ENCODE data around the gene N4BP2.
A peak's percentile ranks its signal among the peaks of the same experiment; 100 is the strongest.
"Not testable (repeated sequence)": the region's sequence is repeated elsewhere in the genome, so short reads cannot be mapped to it uniquely, and the experiment has no call there.

Gene N4BP2

DNA sequence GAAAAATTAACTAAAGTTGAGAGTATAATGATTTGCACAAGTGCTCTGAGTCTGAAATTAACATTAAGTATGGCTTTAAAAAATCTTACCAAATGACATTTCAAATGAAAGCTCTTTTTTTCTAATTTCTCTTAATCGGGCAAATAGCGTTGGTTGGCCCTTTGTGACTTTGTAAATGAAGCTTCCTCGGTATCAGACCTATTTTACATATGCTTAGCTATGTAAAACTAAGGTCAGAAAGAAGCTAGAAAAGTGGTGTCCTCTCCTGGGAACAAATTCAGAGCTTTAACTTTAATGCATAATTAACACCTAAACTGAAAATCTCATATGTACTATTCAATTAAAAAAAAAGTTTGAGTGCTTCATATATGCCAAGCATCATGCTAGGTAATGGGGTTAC, 62.7 kb downstream of the N4BP2 start:
- Mint-ChIP-seq H3K36me3 (ENCODE audit: low read depth) (peaks cover 40% of the 10 kb centered on the region), H3K4me3 (no peak overlapping the region), H3K4me1 (ENCODE audit: low read depth) (peaks cover 22% of the 10 kb centered on the region), H3K9me3 (no peaks in the 10 kb centered on the region), H3K27me3 (ENCODE audit: low read depth) (no peaks in the 10 kb centered on the region), H3K27ac (no peak overlapping the region)

- Mint-ChIP-seq H3K4me1 (ENCODE audit: low read depth) (peaks cover 28% of the 10 kb centered on the region), H3K27me3 (ENCODE audit: low read depth) (no peaks in the 10 kb centered on the region), H3K9me3 (no peaks in the 10 kb centered on the region), H3K36me3 (ENCODE audit: low read depth) (peaks cover 33% of the 10 kb centered on the region), H3K27ac (no peak overlapping the region), H3K4me3 (no peak overlapping the region)
These were observed 64.9 kb downstream of the N4BP2 start for GRCh38 chr4:40121515-40121914.

DNA sequence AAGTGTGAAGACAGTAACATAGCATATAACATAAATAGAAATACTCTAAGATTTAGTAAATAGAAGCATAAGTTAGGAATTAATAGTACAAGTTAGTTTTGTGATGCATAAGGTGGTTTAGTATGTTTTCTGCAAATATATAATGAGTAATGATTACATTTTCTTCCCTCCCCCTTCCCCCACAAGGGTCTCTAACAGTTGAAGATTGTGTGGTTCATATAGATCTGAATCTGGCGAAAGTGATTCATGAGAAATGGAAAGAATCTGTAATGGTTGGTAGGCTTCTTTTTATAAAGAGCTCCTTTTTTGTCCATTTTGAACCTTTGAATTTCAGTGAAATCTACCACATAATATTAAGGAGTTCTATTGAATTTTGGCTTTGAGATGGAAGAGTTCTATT, 66.3 kb downstream of the N4BP2 start:
- H3K27ac Mint-ChIP-seq, result no peak overlapping the region
- no peaks in the 10 kb centered on the region for H3K9me3 Mint-ChIP-seq
- H3K36me3 Mint-ChIP-seq (ENCODE audit: low read depth), result peaks cover 27% of the 10 kb centered on the region
- no peaks in the 10 kb centered on the region for H3K27me3 Mint-ChIP-seq (ENCODE audit: low read depth)
- no peak overlapping the region for H3K4me3 Mint-ChIP-seq
- peaks cover 28% of the 10 kb centered on the region for H3K4me1 Mint-ChIP-seq (ENCODE audit: low read depth)

DNA sequence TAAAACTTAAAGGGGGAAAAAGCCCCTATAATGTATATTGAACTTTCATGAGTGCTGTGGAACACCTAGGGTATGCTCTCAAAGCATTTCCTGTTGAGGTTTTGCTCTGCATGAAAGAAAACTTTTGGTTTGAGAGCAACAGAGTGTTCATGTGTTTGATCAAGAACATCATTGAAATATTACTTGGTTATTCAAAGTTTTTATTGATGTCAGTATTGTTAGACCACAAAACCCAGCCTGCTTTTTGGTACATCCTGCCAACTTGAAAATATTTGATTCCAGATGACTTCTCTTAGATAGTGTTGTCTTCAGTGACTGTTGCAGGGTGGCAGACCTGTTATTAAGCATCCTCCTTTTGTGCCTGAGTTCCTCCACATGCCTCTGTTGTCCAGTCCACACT, 68.0 kb downstream of the N4BP2 start:
- peaks cover 26% of the 10 kb centered on the region for H3K4me1 Mint-ChIP-seq (ENCODE audit: low read depth)
- H3K27me3 Mint-ChIP-seq (ENCODE audit: low read depth), result no peaks in the 10 kb centered on the region
- no peaks in the 10 kb centered on the region for H3K9me3 Mint-ChIP-seq
- H3K4me3 Mint-ChIP-seq, result no peak overlapping the region
- no peak overlapping the region for H3K27ac Mint-ChIP-seq
- H3K36me3 Mint-ChIP-seq (ENCODE audit: low read depth), result peaks cover 26% of the 10 kb centered on the region

GRCh38 chr4:40130401-40131036, 73.9 kb downstream of the N4BP2 start:
- Mint-ChIP-seq H3K27me3 (ENCODE audit: low read depth) (no peaks in the 10 kb centered on the region), H3K9me3 (no peaks in the 10 kb centered on the region), H3K27ac (no peak overlapping the region), H3K36me3 (ENCODE audit: low read depth) (peaks cover 13% of the 10 kb centered on the region), H3K4me1 (ENCODE audit: low read depth) (peaks cover 1% of the 10 kb centered on the region), H3K4me3 (no peak overlapping the region)

DNA sequence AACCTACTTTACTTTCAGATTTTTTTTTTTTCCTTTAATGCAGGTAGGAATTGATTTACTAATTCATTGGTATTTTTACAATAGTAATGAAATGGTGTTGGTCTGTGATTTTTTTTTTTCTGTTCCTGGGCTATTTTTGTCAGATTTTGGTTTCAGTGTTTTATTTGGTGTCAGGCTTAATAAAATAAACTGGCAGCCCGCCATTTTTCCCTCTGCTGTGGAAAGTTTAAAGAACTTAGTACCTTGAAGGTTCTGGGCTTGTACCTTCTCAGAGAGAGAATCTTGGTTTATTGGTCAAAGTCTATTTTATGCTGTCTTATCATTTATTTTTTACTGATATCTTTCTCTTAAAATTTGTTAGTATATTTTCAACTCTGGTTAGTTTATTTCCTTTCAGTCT, 76.2 kb downstream of the N4BP2 start:
- Mint-ChIP-seq H3K27ac (no peak overlapping the region), H3K4me1 (ENCODE audit: low read depth) (peaks cover 5% of the 10 kb centered on the region), H3K9me3 (no peaks in the 10 kb centered on the region)

DNA sequence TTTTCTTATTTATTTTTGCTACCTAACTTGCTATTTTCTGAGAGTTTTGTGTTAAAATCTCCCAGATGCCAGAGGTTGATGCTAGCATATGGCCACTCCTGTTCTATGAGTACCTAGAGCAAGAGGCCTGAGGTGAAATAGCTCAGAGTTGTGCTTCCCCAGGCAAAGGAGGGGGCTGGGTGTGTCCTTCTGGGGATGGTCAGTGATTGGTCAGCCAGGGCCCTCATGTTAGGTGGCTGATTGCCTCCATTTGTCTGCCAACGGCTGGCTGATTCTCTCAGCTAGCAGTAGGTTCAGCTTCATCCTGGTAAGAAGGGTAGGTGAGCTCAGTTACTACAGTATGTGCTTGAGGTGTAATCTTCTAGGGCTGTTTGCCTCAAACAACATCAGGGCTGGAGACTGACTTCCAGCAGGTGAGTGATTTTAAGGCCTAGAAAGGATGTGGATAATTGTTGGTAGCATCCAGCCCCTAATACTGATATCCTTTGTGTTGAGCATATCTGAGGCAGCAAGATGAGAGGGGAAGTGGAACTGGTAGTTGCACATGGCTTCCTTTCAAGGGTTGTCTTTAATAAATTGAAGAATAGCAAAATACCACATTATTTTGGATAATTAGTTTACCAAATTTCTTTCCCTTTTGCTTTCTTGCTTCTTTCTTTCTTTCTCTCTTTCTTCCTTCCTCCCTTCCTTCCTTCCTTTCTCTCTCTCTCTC, 77.7 kb downstream of the N4BP2 start:
- H3K36me3 Mint-ChIP-seq (ENCODE audit: low read depth), result peaks cover 30% of the 10 kb centered on the region
- peaks cover 5% of the 10 kb centered on the region for H3K4me1 Mint-ChIP-seq (ENCODE audit: low read depth)
- no peak overlapping the region for H3K4me3 Mint-ChIP-seq
- H3K27ac Mint-ChIP-seq, result no peak overlapping the region
- H3K9me3 Mint-ChIP-seq, result no peaks in the 10 kb centered on the region
- H3K27me3 Mint-ChIP-seq (ENCODE audit: low read depth), result no peaks in the 10 kb centered on the region

More for the DNA sequence above, 76.2 kb downstream of the N4BP2 start:
- no peaks in the 10 kb centered on the region for H3K27me3 Mint-ChIP-seq (ENCODE audit: low read depth)
- H3K36me3 Mint-ChIP-seq (ENCODE audit: low read depth), result peaks cover 27% of the 10 kb centered on the region
- no peak overlapping the region for H3K4me3 Mint-ChIP-seq

DNA sequence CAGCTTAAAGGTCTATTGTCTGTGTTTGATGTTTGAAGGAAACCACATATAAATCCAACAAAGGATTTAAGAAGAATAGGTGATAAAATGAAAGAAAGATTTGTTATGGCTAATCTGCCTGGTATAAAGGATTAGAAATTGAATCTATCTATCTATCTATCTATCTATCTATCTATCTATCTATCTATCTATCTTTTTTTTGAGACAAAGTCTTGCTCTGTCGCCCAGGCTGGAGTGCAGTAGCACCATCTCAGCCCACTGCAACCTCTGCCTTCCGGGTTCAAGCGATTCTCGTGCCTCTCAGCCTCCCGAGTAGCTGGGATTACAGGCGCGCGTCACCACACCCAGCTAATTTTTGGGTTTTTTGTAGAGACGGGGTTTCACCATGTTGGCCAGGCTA, 79.6 kb downstream of the N4BP2 start:
- H3K4me3 Mint-ChIP-seq; H3K4me1 Mint-ChIP-seq (ENCODE audit: low read depth); H3K27ac Mint-ChIP-seq; H3K9me3 Mint-ChIP-seq; H3K27me3 Mint-ChIP-seq (ENCODE audit: low read depth): not testable (repeated sequence)
- H3K36me3 Mint-ChIP-seq (ENCODE audit: low read depth), result peaks cover 32% of the 10 kb centered on the region

DNA sequence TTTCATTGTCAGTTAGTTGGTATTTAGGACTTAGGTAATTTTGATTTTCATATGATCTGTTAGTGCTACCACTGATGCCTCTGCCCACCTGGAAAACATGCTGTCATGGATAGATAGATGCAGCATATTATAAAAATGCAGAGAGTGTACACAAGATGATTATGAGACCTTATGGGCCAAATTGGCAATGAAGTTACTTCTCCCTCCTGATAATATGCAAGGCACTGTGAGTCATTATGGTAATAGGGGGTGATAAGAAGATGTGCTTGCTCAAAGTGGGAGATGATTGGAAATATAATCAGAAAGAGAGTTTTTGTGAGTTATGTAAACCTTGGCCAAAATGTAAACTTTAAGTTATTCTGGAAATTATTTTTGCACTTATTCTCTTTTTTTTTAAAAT, 83.5 kb downstream of the N4BP2 start:
- Mint-ChIP-seq H3K4me3 (no peak overlapping the region), H3K36me3 (ENCODE audit: low read depth) (peaks cover 49% of the 10 kb centered on the region), H3K9me3 (no peaks in the 10 kb centered on the region), H3K27me3 (ENCODE audit: low read depth) (no peaks in the 10 kb centered on the region), H3K4me1 (ENCODE audit: low read depth) (peaks cover 4% of the 10 kb centered on the region), H3K27ac (no peak overlapping the region)

GRCh38 chr4:40140597-40140996, 83.9 kb downstream of the N4BP2 start:
- H3K27ac Mint-ChIP-seq; H3K4me1 Mint-ChIP-seq (ENCODE audit: low read depth); H3K9me3 Mint-ChIP-seq; H3K4me3 Mint-ChIP-seq; H3K27me3 Mint-ChIP-seq (ENCODE audit: low read depth): not testable (repeated sequence)
- H3K36me3 Mint-ChIP-seq (ENCODE audit: low read depth), result peaks cover 45% of the 10 kb centered on the region

GRCh38 chr4:40143926-40144508, 87.4 kb downstream of the N4BP2 start:
- H3K9me3 Mint-ChIP-seq, result no peaks in the 10 kb centered on the region
- no peak overlapping the region for H3K27ac Mint-ChIP-seq
- H3K4me1 Mint-ChIP-seq (ENCODE audit: low read depth), result no peaks in the 10 kb centered on the region
- peaks cover 29% of the 10 kb centered on the region for H3K36me3 Mint-ChIP-seq (ENCODE audit: low read depth)
- H3K4me3 Mint-ChIP-seq, result no peak overlapping the region
- no peaks in the 10 kb centered on the region for H3K27me3 Mint-ChIP-seq (ENCODE audit: low read depth)

DNA sequence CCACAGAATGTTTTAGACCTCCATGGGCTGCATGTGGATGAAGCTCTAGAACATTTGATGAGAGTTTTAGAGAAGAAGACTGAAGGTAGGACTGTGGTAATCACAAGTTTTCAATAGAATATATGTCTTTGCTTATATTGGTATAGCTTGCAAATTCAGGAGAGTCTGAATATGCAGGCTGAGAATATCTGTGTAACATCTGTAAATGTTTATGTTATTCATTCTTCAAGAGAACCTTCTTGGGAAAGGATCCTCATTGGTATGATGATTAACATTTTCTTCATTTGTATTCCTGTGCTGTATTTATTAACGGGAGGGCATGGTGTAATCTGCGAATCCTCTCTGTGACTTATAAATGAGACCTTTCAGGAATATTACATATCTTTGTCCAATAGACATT, 88.1 kb downstream of the N4BP2 start:
- H3K27me3 Mint-ChIP-seq (ENCODE audit: low read depth), result no peaks in the 10 kb centered on the region
- no peaks in the 10 kb centered on the region for H3K4me1 Mint-ChIP-seq (ENCODE audit: low read depth)
- no peaks in the 10 kb centered on the region for H3K9me3 Mint-ChIP-seq
- H3K27ac Mint-ChIP-seq, result no peak overlapping the region
- peaks cover 31% of the 10 kb centered on the region for H3K36me3 Mint-ChIP-seq (ENCODE audit: low read depth)
- H3K4me3 Mint-ChIP-seq, result no peak overlapping the region

DNA sequence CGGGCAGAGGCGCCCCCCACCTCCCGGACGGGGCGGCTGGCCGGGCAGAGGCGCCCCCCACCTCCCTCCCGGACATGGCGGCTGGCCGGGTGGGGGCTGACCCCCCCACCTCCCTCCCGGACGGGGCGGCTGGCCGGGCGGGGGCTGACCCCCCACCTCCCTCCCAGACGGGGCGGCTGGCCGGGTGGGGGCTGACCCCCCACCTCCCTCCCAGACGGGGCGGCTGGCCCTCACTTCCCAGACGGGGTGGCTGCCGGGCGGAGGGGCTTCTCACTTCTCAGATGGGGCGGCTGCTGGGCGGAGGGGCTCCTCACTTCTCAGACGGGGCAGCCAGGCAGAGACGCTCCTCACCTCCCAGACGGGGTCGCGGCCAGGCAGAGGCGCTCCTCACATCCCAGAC, 90.8 kb downstream of the N4BP2 start:
- peaks cover 14% of the 10 kb centered on the region for H3K9me3 Mint-ChIP-seq
- H3K27ac Mint-ChIP-seq; H3K4me3 Mint-ChIP-seq; H3K4me1 Mint-ChIP-seq (ENCODE audit: low read depth); H3K27me3 Mint-ChIP-seq (ENCODE audit: low read depth): not testable (repeated sequence)
- peaks cover 39% of the 10 kb centered on the region for H3K36me3 Mint-ChIP-seq (ENCODE audit: low read depth)

DNA sequence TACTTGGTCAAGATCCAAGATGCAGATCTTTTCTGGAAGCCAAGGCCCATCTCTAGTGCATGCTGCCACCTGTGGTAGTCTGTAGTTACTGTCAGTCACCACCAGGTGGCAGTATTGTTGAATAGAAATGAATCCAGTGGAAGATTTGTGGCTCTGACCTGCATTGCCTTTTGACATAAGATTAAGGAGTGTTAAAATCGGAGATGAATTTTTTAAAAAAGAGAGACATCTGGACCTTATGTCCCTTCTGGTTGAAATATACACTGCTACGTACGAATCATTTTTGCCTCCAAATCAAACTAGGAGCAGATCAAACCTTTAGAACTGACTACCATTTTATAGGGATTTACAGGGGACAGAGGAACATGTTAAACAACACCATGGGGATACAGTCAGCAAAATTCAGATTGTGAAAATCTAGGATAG, 93.3 kb downstream of the N4BP2 start:
- Mint-ChIP-seq H3K9me3 (peaks cover 14% of the 10 kb centered on the region), H3K4me1 (ENCODE audit: low read depth) (peaks cover 16% of the 10 kb centered on the region), H3K4me3 (no peak overlapping the region), H3K27me3 (ENCODE audit: low read depth) (no peaks in the 10 kb centered on the region), H3K27ac (peak overlapping the region; percentile 36), H3K36me3 (ENCODE audit: low read depth) (peaks cover 33% of the 10 kb centered on the region)

DNA sequence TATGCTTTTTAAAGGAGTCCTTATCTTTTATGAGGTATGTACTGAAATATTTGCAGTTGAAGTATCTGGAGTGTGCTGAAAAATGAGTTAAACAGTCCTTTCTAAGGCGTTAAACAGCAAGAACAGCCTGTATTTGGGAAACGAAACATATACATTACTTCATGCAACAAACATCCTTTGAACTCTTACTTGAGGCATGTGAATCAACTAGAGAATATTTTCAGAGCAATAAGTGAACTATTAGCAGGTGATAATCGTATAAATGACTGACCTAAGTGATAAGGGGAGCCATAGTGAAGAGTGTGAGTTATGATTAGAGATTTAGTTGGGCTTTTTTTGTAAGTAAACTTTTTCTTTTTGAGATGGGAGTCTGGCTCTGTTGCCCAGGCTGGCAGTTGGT, 94.3 kb downstream of the N4BP2 start:
- Mint-ChIP-seq H3K9me3 (peaks cover 14% of the 10 kb centered on the region), H3K4me3 (no peak overlapping the region), H3K27me3 (ENCODE audit: low read depth) (no peaks in the 10 kb centered on the region), H3K36me3 (ENCODE audit: low read depth) (peaks cover 33% of the 10 kb centered on the region), H3K4me1 (ENCODE audit: low read depth) (peaks cover 16% of the 10 kb centered on the region), H3K27ac (no peak overlapping the region)
